ENCODE data around the gene RFC1.

- TF ChIP-seq FOXM1 (IDR thresholded peaks at IDR 0.05; ENCODE audit: low read depth) (no peak), FOXJ3 (CRISPR knock-in tag; IDR thresholded peaks at IDR 0.05) (no peak), CTCF (IDR thresholded peaks at IDR 0.05) (no peak), POLR2AphosphoS5 (IDR thresholded peaks at IDR 0.05; ENCODE audit: low read depth, low read length) (no peak), EZH2phosphoT487 (IDR thresholded peaks at IDR 0.05; ENCODE audit: borderline replicate concordance, low read depth) (no peak), REST (IDR thresholded peaks at IDR 0.05; ENCODE audit: low read depth, low read length) (no peak), SIN3A (IDR thresholded peaks at IDR 0.05; ENCODE audit: borderline replicate concordance, low read depth, low read length) (no peak), EP300 (IDR thresholded peaks at IDR 0.05; ENCODE audit: borderline replicate concordance in 1 of 2, low read depth in 1 of 2, low read length in 1 of 2) (no peak)
These were observed 3.1 kb upstream of the RFC1 start for GRCh38 chr4:39369301-39369700.
